GM23338 (cell line): ENCODE results near the gene GNB1L.

Experiments used
- CREB1 ChIP-seq: fragments of 250-450 bp; sonication (Bioruptor Pico); IDR thresholded peaks from 2 replicates; pipeline ENCODE4 v1.5.0; 2020; ENCODE audit warnings: low read depth, mild to moderate bottlenecking, moderate library complexity
- CTCF ChIP-seq, 2 experiments: fragments of 200-600 bp in 1 of 2; sonication (generic) in 1 of 2; conservative IDR thresholded peaks; 2 replicates each; pipeline versions ENCODE4 v1.5.1 to v1.6.1; 2016 to 2017; ENCODE audit warnings: antibody characterized with exemption in 2 of 2, low read depth in 2 of 2, mild to moderate bottlenecking in 2 of 2, moderate library complexity in 1 of 2
- EZH2 ChIP-seq: fragments of 200-600 bp; sonication (generic); IDR thresholded peaks from one replicate; pipeline ENCODE4 v1.8.0; 2017; ENCODE audit warnings: antibody characterized with exemption, mild to moderate bottlenecking, low read depth; ENCODE audit not compliant: unreplicated experiment
- EZH2phosphoT487 ChIP-seq: fragments of 200-600 bp; sonication (generic); IDR thresholded peaks from one replicate; pipeline ENCODE4 v1.8.1; 2018; ENCODE audit warnings: antibody characterized with exemption; ENCODE audit not compliant: unreplicated experiment
- JUNB ChIP-seq: IDR thresholded peaks from one replicate; pipeline ENCODE4 v1.6.1; 2016; ENCODE audit warnings: antibody characterized with exemption; ENCODE audit not compliant: unreplicated experiment
- NANOG ChIP-seq: IDR thresholded peaks from 2 replicates; pipeline ENCODE4 v1.6.1; 2016; ENCODE audit warnings: antibody characterized with exemption, borderline replicate concordance
- POLR2AphosphoS5 ChIP-seq: IDR thresholded peaks from 2 replicates; pipeline ENCODE4 v1.6.1; 2016; ENCODE audit warnings: antibody characterized with exemption, low read depth
- REST ChIP-seq: IDR thresholded peaks from one replicate; pipeline ENCODE4 v1.6.1; 2018; ENCODE audit warnings: antibody characterized with exemption; ENCODE audit not compliant: unreplicated experiment
- STAT1 ChIP-seq: IDR thresholded peaks from one replicate; pipeline ENCODE4 v1.6.1; 2016; ENCODE audit warnings: antibody characterized with exemption; ENCODE audit not compliant: unreplicated experiment
- ZNF114 ChIP-seq: fragments of 250-450 bp; sonication (Bioruptor Pico); IDR thresholded peaks from 2 replicates; pipeline ENCODE4 v1.5.0; 2020; ENCODE audit warnings: mild to moderate bottlenecking, moderate library complexity
- TF ChIP-seq, protein P1 (sequence below): IDR thresholded peaks from 2 replicates; pipeline ENCODE4 v1.6.1; 2016; ENCODE audit warnings: antibody characterized with exemption

DNA sequence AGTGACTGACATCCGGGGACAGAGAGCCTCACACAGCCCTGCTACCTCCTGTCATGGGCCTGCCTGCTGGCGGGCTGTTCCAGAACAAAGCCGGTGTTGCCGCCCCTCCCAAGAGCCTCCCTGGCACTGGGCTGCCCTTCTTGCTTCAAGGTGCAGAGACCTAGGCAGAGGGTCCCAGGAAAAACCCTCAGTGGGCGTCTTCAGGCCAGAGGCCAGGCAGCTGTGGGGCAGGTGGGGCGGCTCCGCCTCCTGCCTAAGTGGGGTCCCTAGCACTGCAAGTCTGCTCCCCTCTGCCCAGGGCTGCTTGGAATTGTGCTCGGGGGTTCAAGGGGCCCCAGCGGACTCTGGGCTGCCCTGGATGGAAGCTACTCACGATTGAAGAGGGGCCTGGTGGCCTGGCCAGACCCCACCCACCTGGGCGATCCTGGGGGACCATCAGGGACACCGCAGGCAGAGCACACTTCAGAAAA, 20.4 kb upstream of the GNB1L start:
- TF ChIP-seq CTCF (conservative IDR thresholded peaks at IDR 0.05; ENCODE audit: low read depth in 2 of 2) (no peak), JUNB (no peak), EZH2 (no peak), STAT1 (no peak), POLR2AphosphoS5 (no peak), EZH2phosphoT487 (no peak), CREB1 (CRISPR knock-in tag) (no peak), REST (no peak), NANOG (no peak), ZNF114 (CRISPR knock-in tag) (no peak)
- TF ChIP-seq, protein P1, sequence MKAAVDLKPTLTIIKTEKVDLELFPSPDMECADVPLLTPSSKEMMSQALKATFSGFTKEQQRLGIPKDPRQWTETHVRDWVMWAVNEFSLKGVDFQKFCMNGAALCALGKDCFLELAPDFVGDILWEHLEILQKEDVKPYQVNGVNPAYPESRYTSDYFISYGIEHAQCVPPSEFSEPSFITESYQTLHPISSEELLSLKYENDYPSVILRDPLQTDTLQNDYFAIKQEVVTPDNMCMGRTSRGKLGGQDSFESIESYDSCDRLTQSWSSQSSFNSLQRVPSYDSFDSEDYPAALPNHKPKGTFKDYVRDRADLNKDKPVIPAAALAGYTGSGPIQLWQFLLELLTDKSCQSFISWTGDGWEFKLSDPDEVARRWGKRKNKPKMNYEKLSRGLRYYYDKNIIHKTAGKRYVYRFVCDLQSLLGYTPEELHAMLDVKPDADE, result no peak
